ENCODE measurements around the gene MAD1L1.
"Not testable (repeated sequence)": the region's sequence is repeated elsewhere in the genome, so short reads cannot be mapped to it uniquely, and the experiment has no call there.

MAD1L1 gene

GRCh38 chr7:2070151-2070763, 162.5 kb downstream of the MAD1L1 start:
- DNase-seq (ENCODE audit: low read depth in 1 of 2, low spot score in 1 of 2), result no peak

- DNase-seq (ENCODE audit: low read depth in 1 of 2, low spot score in 1 of 2), result no peak
Observed at GRCh38 chr7:2069472-2069860, 163.3 kb downstream of the MAD1L1 start.

GRCh38 chr7:2068693-2069471, 163.9 kb downstream of the MAD1L1 start:
- no peak for DNase-seq (ENCODE audit: low read depth in 1 of 2, low spot score in 1 of 2)

GRCh38 chr7:2066251-2066919, 166.4 kb downstream of the MAD1L1 start:
- peak in 1 of 2 donors; percentile 30 for DNase-seq (ENCODE audit: low read depth in 1 of 2, low spot score in 1 of 2)

- no peak for DNase-seq (ENCODE audit: low read depth in 1 of 2, low spot score in 1 of 2)
Observed at GRCh38 chr7:2065528-2065927, 167.2 kb downstream of the MAD1L1 start.

GRCh38 chr7:2063563-2064260, 169.0 kb downstream of the MAD1L1 start:
- DNase-seq (ENCODE audit: low read depth in 1 of 2, low spot score in 1 of 2), result no peak

GRCh38 chr7:2062648-2063047, 170.1 kb downstream of the MAD1L1 start:
- no peak for DNase-seq (ENCODE audit: low read depth in 1 of 2, low spot score in 1 of 2)

- DNase-seq (ENCODE audit: low read depth in 1 of 2, low spot score in 1 of 2), result no peak
Observed at GRCh38 chr7:2060701-2061100, 172.0 kb downstream of the MAD1L1 start.

GRCh38 chr7:2059964-2060700, 172.6 kb downstream of the MAD1L1 start:
- DNase-seq (ENCODE audit: low read depth in 1 of 2, low spot score in 1 of 2), result no peak

- DNase-seq (ENCODE audit: low read depth in 1 of 2, low spot score in 1 of 2), result not testable (repeated sequence)
Observed at GRCh38 chr7:2058246-2058645, 174.5 kb downstream of the MAD1L1 start.

- no peak for DNase-seq (ENCODE audit: low read depth in 1 of 2, low spot score in 1 of 2)
Observed at GRCh38 chr7:2055956-2056355, 176.8 kb downstream of the MAD1L1 start.

- no peak for DNase-seq (ENCODE audit: low read depth in 1 of 2, low spot score in 1 of 2)
Observed at GRCh38 chr7:2054927-2055326, 177.8 kb downstream of the MAD1L1 start.

GRCh38 chr7:2053395-2053794, 179.3 kb downstream of the MAD1L1 start:
- no peak for DNase-seq (ENCODE audit: low read depth in 1 of 2, low spot score in 1 of 2)

GRCh38 chr7:2052657-2053048, 180.1 kb downstream of the MAD1L1 start:
- no peak for DNase-seq (ENCODE audit: low read depth in 1 of 2, low spot score in 1 of 2)

- DNase-seq (ENCODE audit: low read depth in 1 of 2, low spot score in 1 of 2), result no peak
Observed at GRCh38 chr7:2051707-2052656, 180.8 kb downstream of the MAD1L1 start.

GRCh38 chr7:2050511-2050866, 182.3 kb downstream of the MAD1L1 start:
- DNase-seq (ENCODE audit: low read depth in 1 of 2, low spot score in 1 of 2), result no peak

GRCh38 chr7:2049782-2050510, 182.8 kb downstream of the MAD1L1 start:
- no peak for DNase-seq (ENCODE audit: low read depth in 1 of 2, low spot score in 1 of 2)

- no peak for DNase-seq (ENCODE audit: low read depth in 1 of 2, low spot score in 1 of 2)
Observed at GRCh38 chr7:2049111-2049781, 183.5 kb downstream of the MAD1L1 start.

- no peak for DNase-seq (ENCODE audit: low read depth in 1 of 2, low spot score in 1 of 2)
Observed at GRCh38 chr7:2048531-2048930, 184.2 kb downstream of the MAD1L1 start.

All from activated T-helper 1 cell treated with anti-CD3 and anti-CD28 coated beads, Interleukin-2, amount 50 U/mL, for 16 hours (primary cell).